ENCODE data around the gene STRN4. TPM values are rescaled to one million over a fixed set of nuclear protein-coding genes. Genes with fewer than 3 reads are reported as not detected.

The STRN4 gene
- total and polyA plus RNA-seq, 2 donors (not counting 3 experiments of a cell fraction or from before 2014, with no cell fraction given) = 116 to 144 TPM

GRCh38 chr19:46696866-46697203 is 49.4 kb downstream of the STRN4 start:
- CTCF ChIA-PET = interaction anchor here (0.7 to 1.6 kb wide), 7 partner anchors 9 to 167 kb away, joined by 3 to 7 read pairs (median 3); no protein-coding TSS in a partner anchor
- H3K27ac ChIP-seq (ENCODE audit: insufficient read depth, low read depth, low read length) = no peak overlapping the region
- no peak overlapping the region for H3K4me2 ChIP-seq (ENCODE audit: insufficient read depth, low read length)
- intact Hi-C loops (cut with micrococcal nuclease) = loop anchor here (2.0 kb wide), 1 partner anchor 32 kb away; no protein-coding TSS in a partner anchor
- H4K20me1 ChIP-seq (replicated peaks; ENCODE audit: control insufficient read depth, extremely low read depth, insufficient read depth, low read length) = no peaks in the 10 kb centered on the region
- no peak overlapping the region for H3K9ac ChIP-seq (replicated peaks; ENCODE audit: extremely low read depth, insufficient read depth, low read length)
- no peak for FAIRE-seq
- dilution Hi-C loops (cut with MboI; ENCODE audit: extremely low pct_ligation_motif_present, low sequenced_read_pairs) = no loop called here
- no peaks in the 10 kb centered on the region for H3K27me3 ChIP-seq (ENCODE audit: control insufficient read depth in 2 of 2, insufficient read depth in 2 of 2, low read length in 2 of 2)
- no peak for TF ChIP-seq CTCF (IDR thresholded peaks at IDR 0.05; ENCODE audit: extremely low read depth in 1 of 2, insufficient read depth in 1 of 2, low read depth in 1 of 2, low read length in 2 of 2)
- no peak for TF ChIP-seq FOS (IDR thresholded peaks at IDR 0.05; ENCODE audit: borderline replicate concordance, insufficient read depth, low read length)
- TF ChIP-seq GATA2 (IDR thresholded peaks at IDR 0.05; ENCODE audit: insufficient read depth, insufficient read length, low read depth, low read length) = no peak
- no peak for TF ChIP-seq MAX (IDR thresholded peaks at IDR 0.05; ENCODE audit: insufficient read depth, insufficient read length)
- no peak for TF ChIP-seq EZH2 (IDR thresholded peaks at IDR 0.05; ENCODE audit: borderline replicate concordance, low read depth, low read length, severe bottlenecking)
- BruUV-seq (replicated peaks) = no TSS peak
- POLR2A ChIA-PET = interaction anchor here (0.6 kb wide), 1 partner anchor 1193 kb away, joined by 5 read pairs; no protein-coding TSS in a partner anchor
- no peak overlapping the region for H3K4me3 ChIP-seq (replicated peaks in 1 of 3; ENCODE audit: insufficient read depth in 1 of 3, low read depth in 1 of 3, low read length in 3 of 3)
- no peaks in the 10 kb centered on the region for H3K79me2 ChIP-seq (ENCODE audit: control insufficient read depth, insufficient read depth, low read length)
- no peak for DNase-seq (ENCODE audit: low read depth, low spot score)
- no peaks in the 10 kb centered on the region for H3K9me1 ChIP-seq (replicated peaks; ENCODE audit: control insufficient read depth, extremely low read depth, insufficient read depth, low read length)
- peaks cover 22 to 70% of the 10 kb centered on the region in 2 experiments for H3K36me3 ChIP-seq (ENCODE audit: control insufficient read depth in 2 of 2, extremely low read depth in 1 of 2, insufficient read depth in 2 of 2, low read length in 2 of 2)
- H3K9me3 ChIP-seq (replicated peaks; ENCODE audit: control insufficient read depth, insufficient read depth, low read length) = no peaks in the 10 kb centered on the region
- no peaks in the 10 kb centered on the region for H3K4me1 ChIP-seq (ENCODE audit: control insufficient read depth, extremely low read depth, insufficient read depth, low read length)
- no peak overlapping the region for H2AFZ ChIP-seq (ENCODE audit: low read depth, low read length)
